HepG2 (cell line): ENCODE data around the gene RPUSD2. TPM values are rescaled to one million over a fixed set of nuclear protein-coding genes. Genes with fewer than 3 reads are reported as not detected.

Experiments
- AGO2 ChIP-seq: fragments of 200-400 bp; formaldehyde crosslinking; optimal IDR thresholded peaks from 2 replicates; pipeline ENCODE3; 2017; ENCODE audit warnings: mild to moderate bottlenecking, low read depth, low read length, moderate library complexity
- ARID3A ChIP-seq: IDR thresholded peaks from 2 replicates; pipeline ENCODE4 v1.6.1; 2012; ENCODE audit warnings: low read depth, low read length, improper control_type of control experiment
- FOSL1 ChIP-seq: sonication (generic); formaldehyde crosslinking; IDR thresholded peaks from 2 replicates; pipeline ENCODE4 v1.9.0; 2021; ENCODE audit warnings: missing genetic modification reagents, borderline replicate concordance
- GFI1 ChIP-seq: sonication (generic); formaldehyde crosslinking; IDR thresholded peaks from 2 replicates; pipeline ENCODE4 v1.5.0; 2020; ENCODE audit warnings: missing genetic modification reagents, mild to moderate bottlenecking, borderline replicate concordance
- KLF12 ChIP-seq: sonication (generic); formaldehyde crosslinking; IDR thresholded peaks from 2 replicates; pipeline ENCODE4 v1.4.0; 2020; ENCODE audit warnings: missing genetic modification reagents, borderline replicate concordance
- LCORL ChIP-seq, 2 experiments: fragments of 450-650 bp in 1 of 2; sonication (generic) in 1 of 2; formaldehyde crosslinking in 1 of 2; IDR thresholded peaks; 2 replicates each; pipeline versions ENCODE4 v1.5.0 to v1.6.1; 2017 to 2020; ENCODE audit warnings: antibody characterized with exemption in 1 of 2, missing genetic modification reagents in 1 of 2
- MEIS2 ChIP-seq: sonication (generic); formaldehyde crosslinking; IDR thresholded peaks from 2 replicates; pipeline ENCODE4 v1.9.0; 2021; ENCODE audit warnings: mild to moderate bottlenecking, missing genetic modification reagents
- NFKB2 ChIP-seq: sonication (generic); formaldehyde crosslinking; IDR thresholded peaks from 2 replicates; pipeline ENCODE4 v1.4.0; 2020; ENCODE audit warnings: missing genetic modification reagents, borderline replicate concordance
- PBX3 ChIP-seq: sonication (generic); formaldehyde crosslinking; IDR thresholded peaks from 2 replicates; pipeline ENCODE4 v1.8.1; 2023; ENCODE audit warnings: missing genetic modification reagents, inconsistent platforms, borderline replicate concordance
- REPIN1 ChIP-seq: sonication (generic); formaldehyde crosslinking; IDR thresholded peaks from 2 replicates; pipeline ENCODE4 v1.8.0; 2022; ENCODE audit warnings: missing genetic modification reagents, low read depth, mild to moderate bottlenecking, borderline replicate concordance
- ZBTB39 ChIP-seq: sonication (generic); formaldehyde crosslinking; IDR thresholded peaks from 2 replicates; pipeline ENCODE4 v1.5.0; 2020; ENCODE audit warnings: missing genetic modification reagents
- ZNF513 ChIP-seq: sonication (generic); formaldehyde crosslinking; conservative IDR thresholded peaks from 2 replicates; pipeline ENCODE4 v1.5.0; 2020; ENCODE audit warnings: missing genetic modification reagents
- ZNF691 ChIP-seq: sonication (generic); formaldehyde crosslinking; IDR thresholded peaks from 2 replicates; pipeline ENCODE4 v1.4.0; 2020; ENCODE audit warnings: missing genetic modification reagents, low read depth, mild to moderate bottlenecking, borderline replicate concordance
- ZNF713 ChIP-seq: sonication (generic); formaldehyde crosslinking; IDR thresholded peaks from 2 replicates; pipeline ENCODE4 v1.4.0; 2020; ENCODE audit warnings: mild to moderate bottlenecking, missing genetic modification reagents
- ZSCAN20 ChIP-seq: sonication (generic); formaldehyde crosslinking; IDR thresholded peaks from 2 replicates; pipeline ENCODE4 v1.4.0; 2020; ENCODE audit warnings: missing genetic modification reagents, mild to moderate bottlenecking, borderline replicate concordance
- ZSCAN30 ChIP-seq: sonication (generic); formaldehyde crosslinking; IDR thresholded peaks from 2 replicates; pipeline ENCODE4 v1.5.0; 2020; ENCODE audit warnings: mild to moderate bottlenecking, missing genetic modification reagents
- polyA plus RNA-seq, 8 experiments: library from polyadenylated mRNA; depleted of rRNA in 3 of 8; stranded (reverse) in 7 of 8; unstranded in 1 of 8; fragments of >200 nt; fragmentation: Illumina TruSeq in 4 of 8; extraction: Trizol in 4 of 8; gene quantifications; 2 replicates each; pipeline versions ENCODE4 v1.2.1 to v1.2.3, GENCODE V29; 2011 to 2016; ENCODE audit warnings: low read depth in 4 of 8, missing spikeins in 1 of 8, mixed read lengths in 1 of 8; ENCODE audit not compliant: insufficient read depth in 1 of 8
- total RNA-seq, 5 experiments: library from RNA; depleted of rRNA; stranded (reverse); fragments of >200 nt; fragmentation: Illumina TruSeq; extraction: Trizol; gene quantifications; 2 replicates each; pipeline ENCODE4 v1.2.3, GENCODE V29; 2016; ENCODE audit warnings: low read depth in 1 of 5

Gene RPUSD2
- total and polyA plus RNA-seq, 2 of the 13 experiments (the other 11 are each of a cell fraction or from before 2014, with no cell fraction given), result 8.6 to 14.5 TPM

- no peak; the same call in 1 of the 2 replicates for TF ChIP-seq MEIS2 (CRISPR knock-in tag)
- no peak for TF ChIP-seq FOSL1
- no peak for TF ChIP-seq NFKB2 (CRISPR knock-in tag)
- peak; percentile 89 for TF ChIP-seq ARID3A
- TF ChIP-seq REPIN1, result peak; percentile 66
- peak; percentile 60; the same call in 1 of the 2 replicates for TF ChIP-seq ZSCAN30
- no peak for TF ChIP-seq ZBTB39
- no peak for TF ChIP-seq AGO2
- TF ChIP-seq KLF12, result no peak
- TF ChIP-seq ZSCAN20 (CRISPR knock-in tag), result 0 out of 2 replicates have a peak, but pooled peaks have one; percentile 41
- peak; percentile 67 for TF ChIP-seq GFI1 (CRISPR knock-in tag)
- TF ChIP-seq ZNF691, result peak; percentile 31; the same call in 1 of the 2 replicates
- peak; percentile 99 for TF ChIP-seq ZNF513 (CRISPR knock-in tag)
- TF ChIP-seq PBX3 (CRISPR knock-in tag), result 0 out of 2 replicates have a peak, but pooled peaks have one; percentile 58
- TF ChIP-seq LCORL (IDR thresholded peaks at IDR 0.05), result no peak
- peak; percentile 35; the same call in 1 of the 2 replicates for TF ChIP-seq LCORL (CRISPR knock-in tag; IDR thresholded peaks at IDR 0.05)
- no peak for TF ChIP-seq ZNF713
Measured at GRCh38 chr15:40593588-40594428, 24.7 kb downstream of the RPUSD2 start, which contains the start of gene KNL1 (continued).
